Raji (cell line): Measurements from ENCODE around the gene STING1.

ENCODE experiments used
- POLR2A ChIP-seq: IDR thresholded peaks from 2 replicates; pipeline ENCODE4 v1.6.1; 2011; ENCODE audit warnings: low read depth, low read length, control low read depth; ENCODE audit not compliant: insufficient read depth

The STING1 gene

GRCh38 chr5:139445325-139446170, 37.0 kb downstream of the STING1 start:
- no peak for TF ChIP-seq POLR2A

GRCh38 chr5:139443831-139444453, 38.6 kb downstream of the STING1 start:
- TF ChIP-seq POLR2A: no peak

- TF ChIP-seq POLR2A: peak; percentile 76
Measured at GRCh38 chr5:139439013-139439903, 43.3 kb downstream of the STING1 start, which contains the start of gene DNAJC18. Gene DNAJC18, minus strand, starts transcription at chr5:139439525. Its CDS starts 80 bp downstream, at chr5:139439445.

GRCh38 chr5:139438707-139439012, 43.9 kb downstream of the STING1 start:
- TF ChIP-seq POLR2A: no peak

- no peak for TF ChIP-seq POLR2A
Measured at GRCh38 chr5:139435676-139436075, 46.9 kb downstream of the STING1 start.

GRCh38 chr5:139431706-139432105, 50.9 kb downstream of the STING1 start:
- TF ChIP-seq POLR2A: no peak

- no peak for TF ChIP-seq POLR2A
Measured at GRCh38 chr5:139430015-139430414, 52.5 kb downstream of the STING1 start.

- TF ChIP-seq POLR2A: no peak
Measured at GRCh38 chr5:139426203-139426885, 56.2 kb downstream of the STING1 start.
